Measurements from ENCODE around the gene MAIP1. TPM values are rescaled to one million over a fixed set of nuclear protein-coding genes. Genes with fewer than 3 reads are reported as not detected.

MAIP1 gene
- total and polyA plus RNA-seq, 9 of the 15 experiments (the other 6 are each of a cell fraction or from before 2014, with no cell fraction given), result 3.6 to 30.0 (median 24.5) TPM

DNA sequence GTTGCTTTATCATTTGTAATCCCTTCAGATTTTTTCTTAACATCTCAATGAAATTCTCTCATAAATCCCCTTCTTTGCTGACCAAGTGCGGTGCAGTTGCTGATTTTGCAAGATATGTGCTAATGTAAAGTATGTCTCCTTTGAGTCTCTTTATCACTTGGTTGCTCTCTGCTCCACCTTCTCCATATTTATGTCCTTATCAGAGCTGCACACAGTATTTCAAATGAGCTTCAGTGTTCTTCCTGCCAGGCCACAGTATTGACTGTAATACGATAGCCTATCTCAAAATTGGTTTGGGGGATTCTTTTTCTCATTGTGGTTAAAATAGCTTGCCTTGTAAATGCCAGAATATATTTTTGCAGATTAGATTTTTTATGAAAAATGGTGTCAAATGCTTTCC lies 32.2 kb downstream of the MAIP1 start (continued):
- TF ChIP-seq RNF2 (IDR thresholded peaks at IDR 0.05), result 0 out of 2 replicates have a peak, but pooled peaks have one; percentile 29
- no peak for TF ChIP-seq MYNN (IDR thresholded peaks at IDR 0.05)
- TF ChIP-seq MYNN (CRISPR knock-in tag; IDR thresholded peaks at IDR 0.05), result no peak
- TF ChIP-seq HOXB6 (CRISPR knock-in tag; IDR thresholded peaks at IDR 0.05; ENCODE audit: borderline replicate concordance), result no peak
- TF ChIP-seq EGR1 (conservative IDR thresholded peaks at IDR 0.05), result no peak
- peak; percentile 55 for TF ChIP-seq NFIC (IDR thresholded peaks at IDR 0.05)
- TF ChIP-seq SAP30 (IDR thresholded peaks at IDR 0.05; ENCODE audit: borderline replicate concordance, insufficient read depth, low read depth, low read length, poor library complexity, severe bottlenecking), result no peak
- no peak for TF ChIP-seq STAT6 (CRISPR knock-in tag; IDR thresholded peaks at IDR 0.05)
- no peak for TF ChIP-seq NFXL1 (CRISPR knock-in tag; IDR thresholded peaks at IDR 0.05)
- TF ChIP-seq RBM34 (IDR thresholded peaks at IDR 0.05; ENCODE audit: borderline replicate concordance, insufficient read depth, low read length), result no peak
- no peak for TF ChIP-seq RBM17 (IDR thresholded peaks at IDR 0.05; ENCODE audit: borderline replicate concordance, low read depth, low read length)
- TF ChIP-seq DPF2 (IDR thresholded peaks at IDR 0.05), result peak; percentile 79
- TF ChIP-seq EP300 (IDR thresholded peaks at IDR 0.05; ENCODE audit: low read length), result peak; percentile 71; the same call in 1 of the 2 replicates
- TF ChIP-seq, protein P1, sequence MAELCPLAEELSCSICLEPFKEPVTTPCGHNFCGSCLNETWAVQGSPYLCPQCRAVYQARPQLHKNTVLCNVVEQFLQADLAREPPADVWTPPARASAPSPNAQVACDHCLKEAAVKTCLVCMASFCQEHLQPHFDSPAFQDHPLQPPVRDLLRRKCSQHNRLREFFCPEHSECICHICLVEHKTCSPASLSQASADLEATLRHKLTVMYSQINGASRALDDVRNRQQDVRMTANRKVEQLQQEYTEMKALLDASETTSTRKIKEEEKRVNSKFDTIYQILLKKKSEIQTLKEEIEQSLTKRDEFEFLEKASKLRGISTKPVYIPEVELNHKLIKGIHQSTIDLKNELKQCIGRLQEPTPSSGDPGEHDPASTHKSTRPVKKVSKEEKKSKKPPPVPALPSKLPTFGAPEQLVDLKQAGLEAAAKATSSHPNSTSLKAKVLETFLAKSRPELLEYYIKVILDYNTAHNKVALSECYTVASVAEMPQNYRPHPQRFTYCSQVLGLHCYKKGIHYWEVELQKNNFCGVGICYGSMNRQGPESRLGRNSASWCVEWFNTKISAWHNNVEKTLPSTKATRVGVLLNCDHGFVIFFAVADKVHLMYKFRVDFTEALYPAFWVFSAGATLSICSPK (IDR thresholded peaks at IDR 0.05; ENCODE audit: borderline replicate concordance), result no peak
- TF ChIP-seq ZNF239 (CRISPR knock-in tag; IDR thresholded peaks at IDR 0.05), result peak; percentile 73
- peak; percentile 25; the same call in 1 of the 2 replicates for TF ChIP-seq CEBPB (tag; IDR thresholded peaks at IDR 0.05)
- no peak for TF ChIP-seq NRF1 (conservative IDR thresholded peaks at IDR 0.05 in 1 of 2, IDR thresholded peaks at IDR 0.05 in 1 of 2)
- TF ChIP-seq, protein P2, sequence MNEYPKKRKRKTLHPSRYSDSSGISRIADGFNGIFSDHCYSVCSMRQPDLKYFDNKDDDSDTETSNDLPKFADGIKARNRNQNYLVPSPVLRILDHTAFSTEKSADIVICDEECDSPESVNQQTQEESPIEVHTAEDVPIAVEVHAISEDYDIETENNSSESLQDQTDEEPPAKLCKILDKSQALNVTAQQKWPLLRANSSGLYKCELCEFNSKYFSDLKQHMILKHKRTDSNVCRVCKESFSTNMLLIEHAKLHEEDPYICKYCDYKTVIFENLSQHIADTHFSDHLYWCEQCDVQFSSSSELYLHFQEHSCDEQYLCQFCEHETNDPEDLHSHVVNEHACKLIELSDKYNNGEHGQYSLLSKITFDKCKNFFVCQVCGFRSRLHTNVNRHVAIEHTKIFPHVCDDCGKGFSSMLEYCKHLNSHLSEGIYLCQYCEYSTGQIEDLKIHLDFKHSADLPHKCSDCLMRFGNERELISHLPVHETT (CRISPR knock-in tag; conservative IDR thresholded peaks at IDR 0.05 in 1 of 2, IDR thresholded peaks at IDR 0.05 in 1 of 2), result no peak
- TF ChIP-seq TRIM28 (IDR thresholded peaks at IDR 0.05), result no peak
- no peak for TF ChIP-seq GTF2B (IDR thresholded peaks at IDR 0.05; ENCODE audit: extremely low read depth, insufficient read length)
- peak; percentile 86 for TF ChIP-seq ARID1B (IDR thresholded peaks at IDR 0.05)
- no peak for TF ChIP-seq POU5F1 (IDR thresholded peaks at IDR 0.05; ENCODE audit: borderline replicate concordance, low read depth, low read length, partially characterized antibody)
- peak; percentile 44; the same call in 1 of the 2 replicates for TF ChIP-seq STAT5A (IDR thresholded peaks at IDR 0.05; ENCODE audit: borderline replicate concordance, low read length)
- no peak for TF ChIP-seq ZSCAN32 (CRISPR knock-in tag; IDR thresholded peaks at IDR 0.05)
- TF ChIP-seq MEIS2 (IDR thresholded peaks at IDR 0.05; ENCODE audit: partially characterized antibody), result peak; percentile 31

Measured in K562 (cell line).